Left ventricle myocardium inferior (tissue), 1 donor: ENCODE results near the gene KLC1. TPM values are rescaled to one million over a fixed set of nuclear protein-coding genes. Genes with fewer than 3 reads are reported as not detected.

ENCODE experiments used
- DNase-seq: peaks from one replicate; pipeline ENCODE4 v3.0.0-alpha.2; 2020
- H3K27ac ChIP-seq: fragments of 200-600 bp; replicated peaks from 2 replicates; pipeline ENCODE4 v1.8.0; 2021
- H3K27me3 ChIP-seq: fragments of 200-600 bp; 2 replicates; pipeline ENCODE4 v1.8.0; 2021; ENCODE audit warnings: low read depth
- H3K36me3 ChIP-seq: fragments of 200-600 bp; 2 replicates; pipeline ENCODE4 v1.8.0; 2021
- H3K4me1 ChIP-seq: fragments of 200-600 bp; 2 replicates; pipeline ENCODE4 v1.8.0; 2021
- H3K4me3 ChIP-seq: fragments of 200-600 bp; 2 replicates; pipeline ENCODE4 v1.8.0; 2021; ENCODE audit warnings: mild to moderate bottlenecking, moderate library complexity
- H3K9me3 ChIP-seq: fragments of 200-600 bp; replicated peaks from 2 replicates; pipeline ENCODE4 v1.8.0; 2021
- intact Hi-C: fragments of 100-400 bp; cut with micrococcal nuclease; formaldehyde crosslinking; loops from one replicate; pipeline ENCODE4 v1.11.0; 2022
- total RNA-seq: library from RNA; stranded (reverse); fragmentation: NEBNext Ultra II Directional; extraction: Animal tissue kit (Norgen Biotek cat#: 25700); gene quantifications from one replicate; pipeline ENCODE4 v1.2.1, GENCODE V29; 2021
- TF ChIP-seq, protein P1 (sequence below): fragments of 200-600 bp; IDR thresholded peaks from 2 replicates; pipeline ENCODE4 v1.8.0; 2021; ENCODE audit warnings: antibody characterized with exemption, mild to moderate bottlenecking, borderline replicate concordance
- donor health status: DM: no; HTN: yes; CAD: no; lungs with severe emphysema.

KLC1 gene
- total RNA-seq, 1 donor from 2014 or later: 137 TPM

DNA sequence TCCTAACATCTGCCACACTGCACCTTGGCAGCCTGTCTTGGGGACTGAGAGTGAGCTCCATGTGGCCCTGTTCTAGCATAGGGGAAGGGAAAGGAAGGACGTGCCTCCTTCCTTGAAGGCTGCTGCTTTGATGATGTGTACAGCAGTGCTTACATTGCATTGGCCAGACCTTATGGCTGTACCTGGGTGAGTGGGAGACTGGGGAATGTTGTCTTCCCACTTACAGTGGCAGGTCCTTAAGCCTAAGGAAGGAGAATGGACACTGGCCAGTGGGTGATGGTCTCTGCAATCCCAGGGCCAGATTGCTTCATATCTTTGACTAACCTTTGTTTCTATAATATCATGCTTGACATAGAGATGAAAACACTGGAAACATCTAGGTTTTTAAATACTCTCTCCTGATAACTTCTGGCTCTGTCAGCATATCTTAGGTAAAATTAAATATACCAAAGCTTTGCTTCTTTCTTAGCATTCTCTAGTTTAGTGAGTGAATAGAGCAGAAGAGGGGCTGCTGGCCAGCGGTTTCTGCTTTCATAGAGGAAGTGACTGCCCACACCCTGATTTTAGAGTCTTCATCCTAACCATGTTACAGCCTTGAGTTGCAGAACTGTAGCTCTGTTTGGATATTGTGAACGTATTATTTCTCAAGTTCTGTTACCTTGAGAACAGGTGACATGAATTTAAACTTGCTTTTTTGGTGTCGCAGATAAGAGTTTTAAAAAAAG, 27.2 kb downstream of the KLC1 start:
- no peaks in the 10 kb centered on the region for H3K9me3 ChIP-seq
- H3K27me3 ChIP-seq: no peaks in the 10 kb centered on the region
- H3K4me3 ChIP-seq: no peak overlapping the region
- no peak overlapping the region for H3K27ac ChIP-seq
- intact Hi-C loops: no loop called here
- peaks cover 68% of the 10 kb centered on the region for H3K36me3 ChIP-seq
- peaks cover 70% of the 10 kb centered on the region for H3K4me1 ChIP-seq
- TF ChIP-seq, protein P1, sequence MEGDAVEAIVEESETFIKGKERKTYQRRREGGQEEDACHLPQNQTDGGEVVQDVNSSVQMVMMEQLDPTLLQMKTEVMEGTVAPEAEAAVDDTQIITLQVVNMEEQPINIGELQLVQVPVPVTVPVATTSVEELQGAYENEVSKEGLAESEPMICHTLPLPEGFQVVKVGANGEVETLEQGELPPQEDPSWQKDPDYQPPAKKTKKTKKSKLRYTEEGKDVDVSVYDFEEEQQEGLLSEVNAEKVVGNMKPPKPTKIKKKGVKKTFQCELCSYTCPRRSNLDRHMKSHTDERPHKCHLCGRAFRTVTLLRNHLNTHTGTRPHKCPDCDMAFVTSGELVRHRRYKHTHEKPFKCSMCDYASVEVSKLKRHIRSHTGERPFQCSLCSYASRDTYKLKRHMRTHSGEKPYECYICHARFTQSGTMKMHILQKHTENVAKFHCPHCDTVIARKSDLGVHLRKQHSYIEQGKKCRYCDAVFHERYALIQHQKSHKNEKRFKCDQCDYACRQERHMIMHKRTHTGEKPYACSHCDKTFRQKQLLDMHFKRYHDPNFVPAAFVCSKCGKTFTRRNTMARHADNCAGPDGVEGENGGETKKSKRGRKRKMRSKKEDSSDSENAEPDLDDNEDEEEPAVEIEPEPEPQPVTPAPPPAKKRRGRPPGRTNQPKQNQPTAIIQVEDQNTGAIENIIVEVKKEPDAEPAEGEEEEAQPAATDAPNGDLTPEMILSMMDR: no peak
- no peak for DNase-seq

DNA sequence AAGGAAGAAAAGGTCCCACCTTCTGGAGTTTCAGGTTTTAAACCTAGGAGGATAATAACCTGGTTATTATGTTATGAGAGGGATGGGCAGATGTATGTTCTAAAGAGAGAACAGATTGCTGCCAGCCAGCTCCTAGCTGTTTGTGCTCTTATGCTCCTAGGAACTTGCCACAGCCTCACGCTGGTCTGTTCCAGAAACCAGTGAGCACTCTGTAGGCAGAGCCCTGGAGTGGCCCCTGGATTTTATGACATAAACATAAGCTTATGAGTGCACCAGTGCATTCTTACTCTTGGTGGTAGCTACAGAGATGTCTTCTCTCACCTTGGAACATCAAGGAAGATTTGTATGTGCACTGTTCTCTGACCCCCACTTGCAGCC, 27.7 kb downstream of the KLC1 start:
- H3K9me3 ChIP-seq: no peaks in the 10 kb centered on the region
- intact Hi-C loops: no loop called here
- H3K36me3 ChIP-seq: peaks cover 74% of the 10 kb centered on the region
- DNase-seq: no peak
- peaks cover 64% of the 10 kb centered on the region for H3K4me1 ChIP-seq
- H3K4me3 ChIP-seq: no peak overlapping the region
- TF ChIP-seq, protein P1: no peak
- H3K27me3 ChIP-seq: no peaks in the 10 kb centered on the region
- H3K27ac ChIP-seq: no peak overlapping the region

DNA sequence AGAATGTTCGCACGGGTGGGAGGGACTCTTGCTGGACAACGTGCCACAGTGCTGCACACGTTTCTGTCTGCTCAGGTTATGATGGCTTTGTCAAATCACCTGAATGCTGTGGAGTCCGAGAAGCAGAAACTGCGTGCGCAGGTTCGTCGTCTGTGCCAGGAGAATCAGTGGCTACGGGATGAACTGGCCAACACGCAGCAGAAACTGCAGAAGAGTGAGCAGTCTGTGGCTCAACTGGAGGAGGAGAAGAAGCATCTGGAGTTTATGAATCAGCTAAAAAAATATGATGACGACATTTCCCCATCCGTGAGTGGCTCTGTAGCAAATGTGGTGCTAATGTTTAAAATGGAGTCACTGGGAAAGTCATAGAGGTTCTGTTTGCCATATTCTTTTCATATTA, 28.5 kb downstream of the KLC1 start:
- Histone ChIP-seq H3K27me3 (no peaks in the 10 kb centered on the region), H3K36me3 (peaks cover 81% of the 10 kb centered on the region), H3K27ac (no peak overlapping the region), H3K4me3 (no peak overlapping the region), H3K9me3 (no peaks in the 10 kb centered on the region), H3K4me1 (peaks cover 57% of the 10 kb centered on the region)
- peak; percentile 34 for DNase-seq
- TF ChIP-seq, protein P1: no peak
- intact Hi-C loops: no loop called here

DNA sequence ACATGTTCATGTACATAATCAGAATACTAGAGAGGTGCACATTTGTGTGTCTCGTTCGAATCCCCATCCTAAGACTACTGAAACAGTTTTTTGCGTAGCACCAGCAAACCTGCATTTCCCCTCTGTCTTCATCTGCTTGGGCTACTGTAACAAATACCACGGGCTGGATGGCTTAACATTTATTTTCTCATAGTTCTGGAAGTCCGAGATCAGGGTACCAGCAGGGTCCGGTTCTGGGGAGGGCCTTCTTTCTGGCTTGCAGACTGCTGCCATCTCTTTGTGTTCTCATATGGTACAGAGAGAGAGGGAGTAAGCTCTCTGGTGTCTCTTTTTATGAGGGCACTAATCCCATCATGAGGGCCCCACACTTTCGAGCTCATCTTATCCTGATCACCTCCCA, 30.6 kb downstream of the KLC1 start:
- TF ChIP-seq, protein P1: no peak
- DNase-seq: no peak
- no peak overlapping the region for H3K4me3 ChIP-seq

DNA sequence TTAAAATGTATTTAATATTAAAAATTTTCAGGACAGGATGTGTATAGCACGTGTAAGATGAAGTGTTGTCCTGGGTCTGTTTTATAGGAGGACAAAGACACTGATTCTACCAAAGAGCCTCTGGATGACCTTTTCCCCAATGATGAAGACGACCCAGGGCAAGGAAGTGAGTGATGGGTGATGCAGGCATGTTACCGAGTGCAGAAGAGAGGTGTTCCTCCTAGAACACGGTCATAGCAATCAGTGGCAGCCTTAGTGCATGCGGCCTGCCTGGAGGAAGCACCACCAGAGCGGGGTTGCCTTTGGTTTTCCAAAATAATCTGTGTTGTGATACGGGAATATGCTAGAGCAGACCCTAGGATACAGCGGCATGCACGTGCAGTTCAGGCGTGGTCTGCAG, 33.0 kb downstream of the KLC1 start:
- Histone ChIP-seq H3K27me3 (no peaks in the 10 kb centered on the region), H3K27ac (no peak overlapping the region), H3K36me3 (peaks cover 95% of the 10 kb centered on the region), H3K9me3 (no peaks in the 10 kb centered on the region), H3K4me3 (no peak overlapping the region), H3K4me1 (peaks cover 11% of the 10 kb centered on the region)
- intact Hi-C loops: no loop called here
- no peak for DNase-seq
- TF ChIP-seq, protein P1: no peak

More for the DNA sequence above, 30.6 kb downstream of the KLC1 start:
- Histone ChIP-seq H3K27ac (no peak overlapping the region), H3K4me1 (peaks cover 35% of the 10 kb centered on the region), H3K36me3 (peaks cover 100% of the 10 kb centered on the region), H3K27me3 (no peaks in the 10 kb centered on the region), H3K9me3 (no peaks in the 10 kb centered on the region)
- intact Hi-C loops: no loop called here
